Tibial nerve (tissue), 4 donors: ENCODE data around the gene KRT86.

Source experiments
- EP300 ChIP-seq, 2 donors: sonication (generic); formaldehyde crosslinking; IDR thresholded peaks; one replicate each; pipeline ENCODE4 v1.6.1; 2017; ENCODE audit warnings: antibody characterized with exemption in 2 of 2, mild to moderate bottlenecking in 1 of 2
- POLR2A ChIP-seq, 2 donors: fragments of 450-650 bp; IDR thresholded peaks; one replicate each; pipeline ENCODE4 v1.6.1; 2017; ENCODE audit warnings: antibody characterized with exemption in 2 of 2, mild to moderate bottlenecking in 2 of 2, moderate library complexity in 2 of 2
- TF ChIP-seq, protein P1 (sequence below), 5 experiments: fragments of 200-600 bp in 3 of 5; fragments of 450-650 bp in 2 of 5; sonication (generic) in 3 of 5; IDR thresholded peaks; one replicate each; pipeline ENCODE4 v1.5.1; 2016 to 2019; ENCODE audit warnings: antibody characterized with exemption in 5 of 5, mild to moderate bottlenecking in 3 of 5, moderate library complexity in 2 of 5

DNA sequence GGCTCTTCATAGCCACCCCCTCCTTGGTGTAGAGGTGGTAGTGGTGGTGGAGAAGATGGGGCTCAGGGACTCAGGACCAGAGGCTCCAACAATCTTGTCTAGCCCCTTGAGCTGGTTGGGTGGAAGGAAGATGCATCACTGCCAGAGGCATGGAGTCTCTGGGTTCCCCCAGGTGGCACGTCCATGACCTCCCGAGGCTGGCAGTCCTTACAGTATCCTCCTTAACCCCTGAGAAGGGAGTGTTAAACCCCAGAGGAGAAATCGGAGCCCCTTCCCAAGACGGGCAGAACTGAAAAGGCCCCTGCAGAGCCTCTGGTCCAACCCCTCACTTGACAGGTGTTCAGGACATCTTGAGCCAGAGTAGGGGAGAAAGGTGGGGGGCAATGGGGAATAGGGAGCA is 37.6 kb downstream of the KRT86 start:
- TF ChIP-seq, protein P1, sequence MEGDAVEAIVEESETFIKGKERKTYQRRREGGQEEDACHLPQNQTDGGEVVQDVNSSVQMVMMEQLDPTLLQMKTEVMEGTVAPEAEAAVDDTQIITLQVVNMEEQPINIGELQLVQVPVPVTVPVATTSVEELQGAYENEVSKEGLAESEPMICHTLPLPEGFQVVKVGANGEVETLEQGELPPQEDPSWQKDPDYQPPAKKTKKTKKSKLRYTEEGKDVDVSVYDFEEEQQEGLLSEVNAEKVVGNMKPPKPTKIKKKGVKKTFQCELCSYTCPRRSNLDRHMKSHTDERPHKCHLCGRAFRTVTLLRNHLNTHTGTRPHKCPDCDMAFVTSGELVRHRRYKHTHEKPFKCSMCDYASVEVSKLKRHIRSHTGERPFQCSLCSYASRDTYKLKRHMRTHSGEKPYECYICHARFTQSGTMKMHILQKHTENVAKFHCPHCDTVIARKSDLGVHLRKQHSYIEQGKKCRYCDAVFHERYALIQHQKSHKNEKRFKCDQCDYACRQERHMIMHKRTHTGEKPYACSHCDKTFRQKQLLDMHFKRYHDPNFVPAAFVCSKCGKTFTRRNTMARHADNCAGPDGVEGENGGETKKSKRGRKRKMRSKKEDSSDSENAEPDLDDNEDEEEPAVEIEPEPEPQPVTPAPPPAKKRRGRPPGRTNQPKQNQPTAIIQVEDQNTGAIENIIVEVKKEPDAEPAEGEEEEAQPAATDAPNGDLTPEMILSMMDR (IDR thresholded peaks at IDR 0.05): no peak
- TF ChIP-seq POLR2A (IDR thresholded peaks at IDR 0.05) (no peak), EP300 (IDR thresholded peaks at IDR 0.05) (no peak)
